HG02885 (cell line): ENCODE results near the gene PALLD.

ENCODE experiments used
- ATAC-seq: cut with Tn5 transposase; IDR thresholded peaks from one replicate; pipeline ENCODE4 v1.9.1; 2021; ENCODE audit warnings: mild to moderate bottlenecking; ENCODE audit not compliant: unreplicated experiment, poor library complexity

The PALLD gene

GRCh38 chr4:168771251-168771650, 274.4 kb downstream of the PALLD start:
- ATAC-seq: no peak

GRCh38 chr4:168773388-168774195, 276.7 kb downstream of the PALLD start:
- no peak for ATAC-seq

- ATAC-seq: no peak
Measured at GRCh38 chr4:168776382-168776781, 279.5 kb downstream of the PALLD start.

GRCh38 chr4:168777277-168777965, 280.6 kb downstream of the PALLD start:
- no peak for ATAC-seq

- no peak for ATAC-seq
Measured at GRCh38 chr4:168781341-168781740, 284.5 kb downstream of the PALLD start.

- ATAC-seq: no peak
Measured at GRCh38 chr4:168781926-168782325, 285.1 kb downstream of the PALLD start.

- no peak for ATAC-seq
Measured at GRCh38 chr4:168782439-168782838, 285.6 kb downstream of the PALLD start.

GRCh38 chr4:168784786-168785461, 288.1 kb downstream of the PALLD start:
- ATAC-seq: no peak

- no peak for ATAC-seq
Measured at GRCh38 chr4:168787334-168787733, 290.5 kb downstream of the PALLD start.

GRCh38 chr4:168787801-168788595, 291.1 kb downstream of the PALLD start:
- ATAC-seq: no peak

GRCh38 chr4:168790898-168791297, 294.0 kb downstream of the PALLD start:
- ATAC-seq: no peak

GRCh38 chr4:168791376-168791775, 294.5 kb downstream of the PALLD start:
- no peak for ATAC-seq

GRCh38 chr4:168793542-168793941, 296.7 kb downstream of the PALLD start:
- ATAC-seq: no peak

- ATAC-seq: no peak
Measured at GRCh38 chr4:168794092-168794707, 297.3 kb downstream of the PALLD start.

- ATAC-seq: no peak
Measured at GRCh38 chr4:168794881-168795280, 298.0 kb downstream of the PALLD start.

GRCh38 chr4:168795346-168795745, 298.5 kb downstream of the PALLD start:
- no peak for ATAC-seq

GRCh38 chr4:168796362-168797106, 299.7 kb downstream of the PALLD start:
- no peak for ATAC-seq

- no peak for ATAC-seq
Measured at GRCh38 chr4:168797194-168797593, 300.3 kb downstream of the PALLD start.

- ATAC-seq: no peak
Measured at GRCh38 chr4:168797738-168798375, 301.0 kb downstream of the PALLD start.
